ENCODE results near the gene ANO1. TPM values are rescaled to one million over a fixed set of nuclear protein-coding genes. Genes with fewer than 3 reads are reported as not detected.

Gene ANO1
- total and polyA plus RNA-seq, 5 experiments from 2014 or later, result not detected

DNA sequence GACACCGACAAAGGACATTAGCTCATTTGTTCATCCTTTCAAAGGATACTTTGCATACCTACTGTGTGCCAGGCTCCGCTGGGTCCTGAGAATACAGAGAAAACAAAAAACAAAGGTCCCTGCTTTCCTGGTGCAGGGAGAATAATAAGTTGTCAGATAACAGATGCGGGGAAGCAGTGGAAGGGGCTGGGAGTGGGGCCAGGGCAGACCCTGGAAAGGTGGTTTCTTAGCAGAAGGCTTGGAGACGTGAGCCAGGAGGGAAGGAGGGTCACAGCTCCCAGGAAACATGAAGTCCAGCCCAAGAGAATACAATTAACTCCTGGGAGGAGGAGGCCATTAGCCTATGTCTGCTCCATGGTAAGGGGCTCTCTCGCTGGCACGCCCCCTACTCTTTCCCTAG, 9.8 kb upstream of the ANO1 start:
- POLR2A ChIA-PET, result no interaction called here
- Mint-ChIP-seq H3K4me3 (no peak overlapping the region), H3K27me3 (peaks cover 31 to 86% (median 56%) of the 10 kb centered on the region in 5 donors), H3K4me1 (peaks cover 0 to 2% (median under 1%) of the 10 kb centered on the region in 4 donors), H3K36me3 (no peaks in the 10 kb centered on the region), H3K27ac (no peak overlapping the region), H3K9me3 (no peaks in the 10 kb centered on the region)
- no peak for ATAC-seq
- DNase-seq, result no peak

DNA sequence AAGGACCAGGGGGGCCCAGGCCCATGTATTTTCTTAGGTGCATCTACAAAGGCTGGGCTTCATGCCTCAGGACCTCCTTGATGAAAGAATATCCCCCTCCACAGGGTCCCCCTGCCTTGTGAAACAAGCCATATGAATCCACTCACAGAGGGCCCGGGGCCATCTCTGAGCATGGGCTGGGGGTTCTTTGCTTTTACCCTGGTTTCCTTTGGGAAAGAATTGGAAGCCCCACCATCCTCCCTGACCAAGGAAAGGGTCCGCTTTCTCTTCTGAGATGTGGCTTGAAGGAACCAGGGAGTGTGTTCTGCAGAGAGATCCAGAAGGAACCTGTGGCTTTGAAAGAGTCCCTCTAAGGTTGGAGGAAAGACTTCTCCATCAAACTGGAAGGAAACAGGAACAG, 9.2 kb upstream of the ANO1 start:
- POLR2A ChIA-PET, result no interaction called here
- Mint-ChIP-seq H3K27me3 (peaks cover 33 to 90% (median 59%) of the 10 kb centered on the region in 5 donors), H3K4me1 (peaks cover 0 to 3% (median 1%) of the 10 kb centered on the region in 4 donors), H3K27ac (no peak overlapping the region), H3K36me3 (peaks cover 0 to under 1% (median 0%) of the 10 kb centered on the region in 3 donors), H3K9me3 (no peaks in the 10 kb centered on the region), H3K4me3 (no peak overlapping the region)
- ATAC-seq (no peak), DNase-seq (no peak)

DNA sequence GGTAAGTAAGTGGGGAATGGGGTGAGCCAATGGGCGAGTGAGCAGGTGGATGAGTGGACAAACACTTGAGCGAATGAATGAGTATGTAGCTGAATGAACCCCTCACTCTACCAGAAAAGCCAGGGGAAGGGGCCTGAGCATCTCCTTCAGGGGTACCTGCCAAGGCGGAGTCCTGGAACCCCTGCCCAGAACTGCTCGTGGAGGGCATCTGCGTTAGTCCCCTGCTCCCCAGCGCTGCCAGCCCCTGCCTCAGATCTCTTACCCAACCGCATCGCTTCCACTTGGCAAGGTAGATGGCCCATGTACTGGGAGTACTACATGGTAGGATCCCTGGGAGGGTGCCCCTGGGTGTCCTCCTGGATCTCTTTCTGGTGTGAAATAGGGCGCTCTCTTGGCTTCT, 7.4 kb upstream of the ANO1 start:
- peaks cover 33 to 90% (median 70%) of the 10 kb centered on the region in 5 donors for H3K27me3 Mint-ChIP-seq

DNA sequence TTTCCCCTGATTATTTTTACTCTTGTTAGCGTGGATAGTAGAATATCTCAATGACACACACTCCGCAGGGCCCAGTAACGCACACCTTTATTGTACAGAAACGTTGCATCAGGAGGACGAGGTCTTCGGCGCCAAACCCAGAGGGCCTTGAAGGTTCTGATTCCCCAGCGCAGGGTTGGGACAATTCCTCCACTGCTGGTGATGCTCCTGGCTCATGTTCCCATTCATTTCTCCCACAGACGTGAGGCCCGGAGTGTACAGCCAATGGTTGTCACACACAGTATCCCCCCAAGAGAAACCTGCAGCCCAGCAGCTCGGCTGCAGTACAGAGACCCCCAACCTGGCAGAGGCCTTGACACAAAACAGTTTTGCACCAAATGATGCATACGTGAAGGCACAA, 6.1 kb upstream of the ANO1 start:
- H3K36me3 Mint-ChIP-seq, result peaks cover 0 to 2% (median 0%) of the 10 kb centered on the region in 3 donors
- ATAC-seq (no peak), DNase-seq (no peak)
- H3K4me3 Mint-ChIP-seq, result no peak overlapping the region
- H3K27me3 Mint-ChIP-seq, result peaks cover 33 to 95% (median 69%) of the 10 kb centered on the region in 5 donors
- H3K9me3 Mint-ChIP-seq, result no peaks in the 10 kb centered on the region
- H3K27ac Mint-ChIP-seq, result no peak overlapping the region
- peaks cover 0 to 3% (median 1%) of the 10 kb centered on the region in 4 donors for H3K4me1 Mint-ChIP-seq
- POLR2A ChIA-PET, result no interaction called here

More for the DNA sequence above, 7.4 kb upstream of the ANO1 start:
- POLR2A ChIA-PET, result no interaction called here
- Mint-ChIP-seq H3K4me3 (no peak overlapping the region), H3K9me3 (no peaks in the 10 kb centered on the region), H3K4me1 (peaks cover 0 to 3% (median 1%) of the 10 kb centered on the region in 4 donors), H3K36me3 (peaks cover 0 to 2% (median 0%) of the 10 kb centered on the region in 3 donors), H3K27ac (no peak overlapping the region)
- DNase-seq, result no peak
- ATAC-seq, result no peak

DNA sequence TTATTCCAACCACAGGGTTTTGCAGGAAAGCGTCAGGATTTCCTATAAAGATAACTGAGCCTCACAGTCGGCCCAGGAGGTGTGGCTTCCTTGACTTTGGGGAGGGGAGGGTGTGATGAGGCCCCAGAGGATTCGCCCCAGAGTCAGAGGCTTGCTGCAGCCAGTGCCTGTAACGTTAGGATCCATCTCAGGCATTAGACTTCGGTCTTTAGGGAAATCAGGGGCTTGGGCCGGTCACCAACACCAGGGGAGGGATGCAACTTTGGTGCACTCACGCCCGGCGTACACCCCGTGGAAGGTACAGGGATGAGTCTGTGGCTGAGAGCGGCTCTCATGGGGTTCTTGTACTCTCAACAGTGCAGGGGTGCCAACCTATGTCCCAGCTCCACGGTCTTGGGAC, 5.7 kb upstream of the ANO1 start:
- DNase-seq (no peak), ATAC-seq (no peak)
- Mint-ChIP-seq H3K27me3 (peaks cover 34 to 97% (median 72%) of the 10 kb centered on the region in 5 donors), H3K27ac (no peak overlapping the region), H3K36me3 (peaks cover 0 to 2% (median 0%) of the 10 kb centered on the region in 3 donors), H3K4me1 (peaks cover 0 to 3% (median 1%) of the 10 kb centered on the region in 4 donors), H3K4me3 (no peak overlapping the region), H3K9me3 (no peaks in the 10 kb centered on the region)
- POLR2A ChIA-PET, result no interaction called here

DNA sequence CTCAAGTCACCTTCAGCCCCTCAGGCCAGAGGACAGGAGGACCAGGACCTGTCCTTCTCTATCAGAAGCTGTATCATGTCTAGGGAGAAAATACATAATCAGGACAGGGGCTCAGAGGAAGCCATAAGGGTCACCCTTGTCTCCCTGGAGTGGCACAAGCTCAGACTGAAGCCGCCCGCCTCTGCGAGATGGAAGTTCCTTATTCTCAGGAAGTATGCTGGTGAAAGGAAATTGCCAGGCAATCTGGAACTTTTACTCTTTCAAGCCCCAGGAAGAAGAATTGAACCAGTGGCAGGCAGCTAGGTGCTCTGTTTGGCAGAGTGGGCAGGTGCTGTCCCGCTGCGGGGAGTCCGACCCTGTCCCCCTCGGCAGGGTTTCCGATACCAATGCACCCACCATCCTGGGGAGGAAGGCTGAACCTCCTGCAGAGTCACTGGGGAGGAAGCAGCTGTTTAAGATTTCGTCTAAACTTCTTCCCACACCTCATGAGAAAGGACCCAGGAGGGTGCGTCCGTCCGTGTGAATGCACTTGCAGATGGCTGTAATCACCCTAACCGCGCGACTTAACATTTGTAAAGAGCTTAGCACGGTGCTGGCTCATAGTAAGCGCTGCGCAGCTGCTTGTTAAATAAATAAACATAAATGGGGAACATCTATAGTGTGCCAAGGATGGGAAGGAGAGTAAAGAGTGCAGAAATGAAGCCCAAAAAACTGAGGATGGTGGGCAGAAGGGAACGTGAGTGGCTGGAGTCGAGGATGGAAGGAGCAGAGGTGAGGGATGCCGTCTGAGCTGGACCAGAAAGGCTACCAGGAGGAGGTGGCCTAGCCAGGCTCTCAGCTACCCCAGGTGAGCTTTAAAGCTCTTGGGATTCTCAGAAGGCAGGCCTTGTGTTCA, 5.0 kb upstream of the ANO1 start:
- Mint-ChIP-seq H3K4me1 (peaks cover 0 to 3% (median 1%) of the 10 kb centered on the region in 4 donors), H3K27ac (no peak overlapping the region), H3K9me3 (no peaks in the 10 kb centered on the region), H3K27me3 (peaks cover 36 to 94% (median 69%) of the 10 kb centered on the region in 5 donors), H3K36me3 (peaks cover 0 to 2% (median 0%) of the 10 kb centered on the region in 3 donors), H3K4me3 (no peak overlapping the region)
- POLR2A ChIA-PET, result no interaction called here
- no peak for DNase-seq
- no peak for ATAC-seq

DNA sequence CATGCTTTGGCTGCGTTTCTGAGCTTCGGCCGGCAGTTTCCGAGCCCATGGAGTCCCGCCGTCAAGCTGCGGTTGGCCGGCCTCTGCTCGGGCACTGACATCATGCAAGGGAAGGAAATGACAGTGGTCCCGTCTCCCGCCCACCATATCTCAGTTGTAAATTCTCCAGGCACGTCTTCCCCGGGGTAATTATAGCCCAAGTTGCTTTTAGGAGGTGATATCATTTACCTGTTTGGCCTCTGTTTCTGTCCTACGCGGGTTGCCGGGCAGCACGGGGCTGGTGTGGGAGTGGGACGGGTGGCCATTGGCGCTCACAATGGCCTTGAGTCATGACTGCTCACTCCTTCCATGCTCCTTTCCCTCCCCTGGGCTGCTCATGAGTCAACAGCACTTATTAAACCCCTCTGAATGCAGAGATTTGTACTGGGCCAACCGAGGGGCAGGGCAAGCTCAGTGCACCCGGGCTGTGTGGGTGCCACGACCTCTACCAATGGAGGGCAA, 4.2 kb upstream of the ANO1 start:
- Mint-ChIP-seq H3K9me3 (no peaks in the 10 kb centered on the region), H3K4me1 (peaks cover 0 to 3% (median 1%) of the 10 kb centered on the region in 4 donors), H3K4me3 (no peak overlapping the region), H3K27me3 (peaks cover 34 to 86% (median 63%) of the 10 kb centered on the region in 5 donors), H3K27ac (peak overlapping the region in 1 of 10 donors; percentile 59), H3K36me3 (peaks cover 0 to 2% (median 0%) of the 10 kb centered on the region in 3 donors)
- POLR2A ChIA-PET, result no interaction called here
- DNase-seq, result no peak
- ATAC-seq, result no peak

DNA sequence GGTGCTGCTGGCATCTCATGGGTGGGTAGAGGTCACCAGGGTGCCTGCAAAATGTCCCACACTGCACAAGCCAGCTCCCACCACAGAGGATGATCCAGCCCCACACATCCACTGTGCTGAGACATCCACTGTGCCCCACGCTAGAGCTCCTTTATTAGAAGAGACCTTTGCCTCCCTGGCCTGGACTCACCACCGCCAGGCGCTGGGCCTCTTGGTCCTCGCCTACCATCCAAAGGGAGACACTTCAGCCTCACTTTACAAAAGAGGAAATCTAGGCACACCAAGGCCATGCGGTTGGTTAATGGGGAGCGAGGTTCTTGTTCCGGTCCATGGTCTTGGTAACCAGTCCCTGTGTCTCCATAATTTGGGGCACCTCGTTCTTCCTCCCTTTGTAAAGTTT, 3.4 kb upstream of the ANO1 start:
- H3K27me3 Mint-ChIP-seq, result peaks cover 32 to 83% (median 58%) of the 10 kb centered on the region in 5 donors
- POLR2A ChIA-PET, result no interaction called here
- H3K36me3 Mint-ChIP-seq, result peaks cover 0 to 2% (median 0%) of the 10 kb centered on the region in 3 donors
- peaks cover 0 to 3% (median 1%) of the 10 kb centered on the region in 4 donors for H3K4me1 Mint-ChIP-seq
- no peak overlapping the region for H3K4me3 Mint-ChIP-seq
- H3K27ac Mint-ChIP-seq, result no peak overlapping the region
- ATAC-seq (no peak), DNase-seq (no peak)
- H3K9me3 Mint-ChIP-seq, result no peaks in the 10 kb centered on the region

DNA sequence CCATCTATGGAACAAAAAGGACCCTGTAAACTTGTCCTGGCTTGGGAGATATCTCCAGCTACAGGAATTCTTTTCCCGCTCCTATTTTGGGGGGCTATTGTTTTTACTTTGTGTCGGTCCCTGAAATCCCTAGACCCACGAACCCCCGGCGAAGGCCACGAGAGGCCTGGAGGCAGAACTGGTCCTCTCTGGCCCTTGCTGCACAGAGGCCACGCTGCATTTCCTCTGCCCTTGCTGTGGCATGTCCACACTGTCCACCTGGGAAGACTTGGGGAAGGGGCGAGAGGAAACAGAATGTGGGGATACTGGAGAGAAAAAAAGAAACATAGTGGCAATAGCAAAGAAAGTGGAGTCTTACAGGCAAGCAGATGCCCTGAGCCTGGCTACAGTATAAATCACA, 2.3 kb upstream of the ANO1 start:
- H3K4me1 Mint-ChIP-seq, result peaks cover 0 to 3% (median 1%) of the 10 kb centered on the region in 4 donors
- H3K9me3 Mint-ChIP-seq, result no peaks in the 10 kb centered on the region
- POLR2A ChIA-PET, result no interaction called here
- H3K27me3 Mint-ChIP-seq, result peaks cover 23 to 75% (median 52%) of the 10 kb centered on the region in 5 donors
- no peak overlapping the region for H3K4me3 Mint-ChIP-seq
- H3K36me3 Mint-ChIP-seq, result peaks cover 0 to 2% (median 0%) of the 10 kb centered on the region in 3 donors
- DNase-seq, result no peak
- no peak overlapping the region for H3K27ac Mint-ChIP-seq
- no peak for ATAC-seq

DNA sequence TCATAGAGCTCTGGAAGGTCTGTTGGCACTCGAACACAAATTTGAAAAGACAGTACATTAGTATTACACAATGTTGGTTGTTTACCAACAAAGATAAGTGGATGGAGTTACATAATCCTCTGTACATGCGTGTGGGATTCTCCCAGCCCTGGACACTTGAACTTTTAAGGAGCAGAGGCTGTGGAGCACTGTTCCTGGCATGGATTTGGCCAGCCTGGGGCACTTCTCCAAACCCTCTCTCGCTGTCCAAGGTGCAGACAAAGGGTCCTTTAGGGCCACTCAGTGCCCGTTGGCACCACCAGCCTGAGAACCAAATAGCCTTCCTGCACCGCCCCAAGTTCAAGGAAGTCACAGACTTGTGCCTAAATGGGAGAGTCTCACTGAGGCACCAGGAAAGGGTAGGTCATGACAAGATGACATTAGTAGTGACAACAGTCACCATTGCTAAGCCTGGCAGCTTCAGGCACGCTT, 1.6 kb upstream of the ANO1 start:
- POLR2A ChIA-PET, result no interaction called here
- H3K9me3 Mint-ChIP-seq, result no peaks in the 10 kb centered on the region
- no peak overlapping the region for H3K27ac Mint-ChIP-seq
- no peak for DNase-seq
- H3K4me1 Mint-ChIP-seq, result peaks cover 0 to 3% (median 1%) of the 10 kb centered on the region in 4 donors
- H3K4me3 Mint-ChIP-seq, result no peak overlapping the region
- peaks cover 0 to 2% (median 0%) of the 10 kb centered on the region in 3 donors for H3K36me3 Mint-ChIP-seq
- no peak for ATAC-seq
- H3K27me3 Mint-ChIP-seq, result peaks cover 19 to 69% (median 48%) of the 10 kb centered on the region in 5 donors

DNA sequence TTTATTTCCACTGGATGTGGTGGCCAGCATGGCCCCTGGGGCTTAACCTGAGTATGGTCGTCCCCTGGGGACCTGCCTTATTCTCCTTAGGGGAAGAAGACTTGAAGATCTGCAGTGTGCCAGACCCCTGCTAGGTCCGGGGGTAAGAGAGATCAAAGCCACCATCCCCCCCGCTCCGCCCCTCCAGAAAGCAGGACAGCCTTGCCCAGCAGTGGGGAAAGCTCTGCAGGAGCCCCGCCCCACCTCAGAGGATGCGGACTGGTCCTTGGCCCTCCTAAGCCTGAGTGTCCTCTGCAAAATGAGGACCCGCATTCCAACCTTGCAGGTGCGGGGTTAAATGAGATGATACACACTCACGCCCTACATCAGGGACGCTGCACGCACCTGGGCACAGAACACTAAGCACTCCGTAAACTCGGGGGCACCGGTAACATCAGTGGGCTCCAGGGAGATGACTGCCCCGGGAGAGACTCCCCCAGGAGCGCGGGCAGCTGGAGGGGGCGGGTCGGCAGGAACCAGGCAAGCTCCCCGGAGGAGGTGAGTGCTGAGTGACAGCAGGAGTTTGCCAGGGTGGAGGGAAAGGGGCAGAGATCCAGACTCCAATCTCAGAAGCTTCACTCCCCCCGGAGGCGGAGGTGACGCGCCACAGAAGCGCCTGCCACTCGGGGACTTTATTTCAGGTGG, 564 bp upstream of the ANO1 start:
- peaks cover 14 to 59% (median 40%) of the 10 kb centered on the region in 5 donors for H3K27me3 Mint-ChIP-seq
- H3K9me3 Mint-ChIP-seq, result no peaks in the 10 kb centered on the region
- POLR2A ChIA-PET, result no interaction called here
- no peak overlapping the region for H3K27ac Mint-ChIP-seq
- H3K4me1 Mint-ChIP-seq, result peaks cover 0 to 3% (median 1%) of the 10 kb centered on the region in 4 donors
- H3K4me3 Mint-ChIP-seq, result no peak overlapping the region
- ATAC-seq (no peak), DNase-seq (no peak)
- peaks cover 0 to 2% (median 0%) of the 10 kb centered on the region in 3 donors for H3K36me3 Mint-ChIP-seq

DNA sequence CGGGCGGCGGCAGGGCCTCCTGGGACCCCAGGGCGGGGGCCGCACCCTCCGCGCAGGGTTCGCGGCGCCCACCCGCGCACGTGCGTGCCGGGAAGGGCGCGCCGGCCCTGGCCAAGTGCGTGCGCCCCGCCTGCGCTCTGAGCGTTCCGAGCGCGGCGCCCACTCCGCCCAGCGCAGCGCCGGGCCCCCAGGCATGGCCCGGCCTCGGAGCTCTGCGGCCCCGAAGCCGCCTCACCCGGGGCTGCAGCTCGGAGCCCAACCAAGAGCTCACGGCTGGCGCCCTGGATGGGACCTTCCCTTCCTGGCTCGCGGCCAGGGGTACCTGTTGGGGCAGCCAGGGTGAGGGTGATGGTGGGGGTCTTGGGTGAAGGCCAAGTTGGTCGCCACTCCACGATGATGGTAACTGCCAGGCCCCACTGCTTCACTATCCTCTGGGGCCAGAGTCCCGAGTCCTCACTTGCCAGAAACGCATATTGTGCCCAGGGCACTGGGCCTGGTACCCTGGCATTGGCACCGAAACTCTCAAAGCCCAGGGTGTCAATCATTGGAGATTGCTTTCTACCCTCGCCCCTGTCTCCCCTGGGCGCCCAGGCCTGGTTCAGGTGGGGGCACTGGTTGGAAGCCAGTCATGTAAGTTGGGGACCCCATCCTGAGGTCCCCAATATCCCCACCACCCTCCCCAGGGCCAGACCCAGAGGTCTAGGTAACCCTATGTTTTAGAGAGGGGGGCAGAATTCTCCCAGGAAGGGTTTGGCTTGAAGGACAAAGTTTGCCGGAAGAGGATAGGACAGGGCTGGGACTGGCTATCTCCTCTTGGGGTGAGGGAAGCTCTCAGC, 882 bp downstream of the ANO1 start:
- H3K27ac Mint-ChIP-seq, result no peak overlapping the region
- H3K4me3 Mint-ChIP-seq, result no peak overlapping the region
- peaks cover 8 to 57% (median 30%) of the 10 kb centered on the region in 5 donors for H3K27me3 Mint-ChIP-seq
- H3K9me3 Mint-ChIP-seq, result no peaks in the 10 kb centered on the region
- ATAC-seq (no peak), DNase-seq (no peak)
- POLR2A ChIA-PET, result no interaction called here
- no peaks in the 10 kb centered on the region for H3K4me1 Mint-ChIP-seq
- H3K36me3 Mint-ChIP-seq, result peaks cover 0 to under 1% (median 0%) of the 10 kb centered on the region in 3 donors

All from naive thymus-derived CD8-positive, alpha-beta T cell (primary cell).